Activated CD8-positive, alpha-beta memory T cell treated with anti-CD3 and anti-CD28 coated beads, Interleukin-2, amount 50 U/mL, for 1 hour (primary cell): Measurements from ENCODE around the gene TFRC.
"Not testable (repeated sequence)": the region's sequence is repeated elsewhere in the genome, so short reads cannot be mapped to it uniquely, and the experiment has no call there.

Experiments
- DNase-seq: peaks from one replicate; pipeline ENCODE4 v3.0.0-alpha.2; 2020; ENCODE audit errors: extremely low read depth

Gene TFRC

DNA sequence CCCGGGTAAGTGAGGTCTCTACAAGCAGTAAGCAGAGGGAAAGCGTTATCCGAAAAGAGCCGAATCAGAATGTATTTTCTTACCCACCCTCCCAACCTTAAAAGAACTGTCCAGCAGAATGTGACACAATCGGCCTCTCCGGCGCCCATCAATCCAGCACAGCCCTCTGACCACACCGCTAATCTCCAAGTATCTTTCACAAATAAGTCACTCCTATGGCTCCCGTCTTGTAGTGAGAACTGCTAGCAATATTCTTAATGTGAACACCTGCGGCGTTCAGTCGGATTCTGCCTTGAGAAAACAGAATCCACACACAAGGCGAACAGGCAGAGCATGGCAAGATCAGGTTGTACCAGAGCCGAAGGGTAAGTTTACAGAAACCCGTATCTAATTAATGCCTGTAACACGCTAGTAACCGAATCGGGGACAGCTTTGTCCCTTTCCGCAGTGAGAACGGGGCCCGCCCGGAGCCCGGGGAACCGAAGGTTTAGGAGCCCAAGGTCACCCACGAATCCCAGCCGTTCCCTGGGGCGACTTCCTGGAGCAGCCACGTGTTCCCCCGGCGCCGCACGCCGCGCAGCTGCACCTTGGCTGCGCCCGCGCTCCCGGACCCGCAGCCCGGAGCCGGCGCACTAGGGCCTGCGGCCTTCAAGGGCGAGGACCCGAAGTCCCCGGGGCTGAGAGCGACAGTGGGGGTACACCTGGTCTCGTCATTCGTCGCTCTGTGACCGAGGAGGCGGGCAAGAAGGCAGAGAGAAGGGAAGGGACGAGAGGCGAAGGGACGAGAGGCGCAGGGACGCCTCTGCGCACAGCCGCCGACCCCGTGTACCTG lies 672 bp downstream of the TFRC start:
- no peak for DNase-seq

DNA sequence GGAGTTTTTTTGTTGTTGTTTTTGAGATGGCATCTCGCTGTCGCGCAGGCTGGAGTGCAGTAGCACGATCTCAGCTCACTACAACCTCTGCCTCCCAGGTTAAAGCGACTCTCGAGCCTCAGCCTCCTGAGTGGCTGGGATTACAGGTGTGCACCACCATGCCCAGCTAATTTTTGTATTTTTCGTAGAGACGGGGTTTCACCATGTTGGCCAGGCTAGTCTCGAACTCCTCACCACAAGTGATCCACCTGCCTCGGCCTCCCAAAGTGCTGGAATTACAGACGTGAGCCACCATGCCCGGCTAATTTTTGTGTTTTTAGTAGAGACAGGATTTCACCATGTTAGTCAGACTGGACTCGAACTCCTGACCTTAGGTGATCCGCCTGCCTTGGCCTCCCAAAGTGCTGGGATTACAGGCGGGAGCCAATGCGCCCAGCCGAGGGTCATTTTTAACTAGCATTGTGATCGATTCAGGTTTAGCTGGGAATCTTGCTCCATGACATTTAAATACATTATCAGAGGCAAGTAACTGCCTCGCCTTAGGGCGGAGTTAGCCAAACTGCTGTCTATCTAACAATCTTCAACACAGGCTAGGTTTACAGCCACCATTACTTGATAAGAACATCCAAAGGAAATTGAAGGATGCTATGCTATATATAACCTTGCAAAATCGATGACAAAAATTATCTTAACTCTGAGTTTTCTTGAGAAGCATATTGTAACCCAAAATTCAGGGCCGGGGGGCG lies 1.6 kb downstream of the TFRC start:
- not testable (repeated sequence) for DNase-seq

DNA sequence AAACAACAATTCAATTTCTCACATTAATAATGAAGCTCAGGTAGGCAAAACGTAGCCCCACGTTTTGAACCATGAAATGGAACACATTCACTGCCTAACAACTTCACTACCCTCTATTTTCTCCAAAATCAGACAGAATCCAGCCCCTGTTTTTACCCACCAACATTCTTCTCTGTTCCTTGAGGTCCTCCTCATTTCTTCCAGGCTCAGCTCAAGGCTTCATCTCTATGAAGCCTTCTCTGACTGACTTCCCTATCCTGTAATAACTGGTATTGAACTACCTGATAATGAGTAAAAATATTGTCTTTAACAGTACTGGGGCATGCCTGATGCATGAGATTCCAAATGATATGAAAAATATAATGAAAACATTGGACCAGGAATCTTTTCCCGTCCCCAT lies 2.2 kb downstream of the TFRC start:
- DNase-seq = no peak

DNA sequence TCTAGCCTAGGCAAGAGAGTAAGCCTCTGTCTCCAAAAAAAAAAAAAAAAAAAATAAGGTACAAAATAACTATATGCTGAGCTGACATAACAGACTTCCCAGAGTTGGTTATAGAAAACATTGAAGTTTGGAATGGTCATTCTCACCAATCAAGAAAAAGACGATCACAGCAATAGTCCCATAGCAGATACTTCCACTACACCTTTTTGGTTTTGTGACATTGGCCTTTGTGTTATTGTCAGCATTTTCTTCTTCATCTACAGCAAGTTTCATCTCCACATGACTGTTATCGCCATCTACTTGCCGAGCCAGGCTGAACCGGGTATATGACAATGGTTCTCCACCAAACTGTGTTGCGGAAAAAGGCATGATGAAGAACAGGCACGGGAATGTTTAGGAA lies 6.9 kb downstream of the TFRC start:
- no peak for DNase-seq

DNA sequence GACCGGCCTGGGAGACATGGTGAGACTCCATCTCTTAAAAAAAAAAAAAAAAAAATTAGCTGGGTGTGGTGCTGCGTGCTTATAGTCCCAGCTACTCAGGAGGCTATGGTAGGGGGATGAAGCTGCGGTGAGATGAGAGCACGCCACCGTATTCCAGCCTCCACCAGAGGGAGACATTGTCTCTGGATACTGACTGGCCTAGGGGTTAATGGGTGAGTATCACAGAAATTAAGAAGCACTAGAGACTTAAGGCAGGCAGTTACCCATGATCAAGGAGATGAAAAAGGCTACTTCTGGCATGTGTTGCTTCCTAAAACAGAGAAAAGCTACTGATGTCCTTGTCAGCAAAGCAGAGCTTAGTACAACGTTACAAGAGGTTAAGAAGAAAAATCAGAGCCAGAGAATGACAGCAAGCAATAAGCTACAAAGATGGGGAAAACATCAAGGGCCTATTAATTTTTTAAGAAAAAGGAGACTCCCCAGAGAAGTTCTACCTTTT lies 8.6 kb downstream of the TFRC start:
- peak; percentile 36 for DNase-seq

DNA sequence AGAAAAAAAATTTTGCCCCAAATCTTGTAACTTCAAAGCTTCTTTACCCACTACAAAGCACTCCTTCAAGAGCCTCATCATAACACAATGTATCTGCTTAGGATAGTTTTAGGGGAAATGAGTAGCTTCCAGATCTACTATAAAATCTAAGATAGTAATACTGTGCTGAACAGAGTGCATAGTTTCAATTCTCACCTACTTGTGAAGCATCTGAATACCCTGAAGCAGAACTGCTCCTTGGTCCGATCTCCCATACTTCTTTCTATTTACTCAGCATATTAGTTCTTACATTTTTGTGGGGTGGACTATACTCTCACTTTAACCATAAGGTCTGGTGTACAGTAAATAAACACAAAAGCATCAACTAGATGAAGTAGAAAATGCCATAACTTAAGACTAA lies 9.6 kb downstream of the TFRC start:
- no peak for DNase-seq

DNA sequence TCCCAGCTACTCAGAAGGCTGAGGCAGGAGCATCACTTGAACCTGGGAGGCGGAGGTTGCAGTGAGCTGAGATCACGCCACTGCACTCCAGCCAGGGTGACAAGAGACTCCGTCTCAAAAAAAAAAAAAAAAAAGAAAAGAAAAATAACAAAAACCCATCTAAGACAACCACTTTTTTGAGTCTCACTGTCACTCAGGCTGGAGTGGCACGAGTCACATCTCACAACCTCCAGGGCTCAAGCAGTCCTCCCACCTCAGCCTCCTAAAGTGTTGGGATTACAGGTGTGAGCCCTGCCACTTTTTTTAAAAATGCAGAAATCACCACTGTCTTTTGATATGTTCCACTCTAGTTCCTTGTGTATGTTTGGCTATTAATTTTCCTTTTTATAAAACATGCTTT lies 13.1 kb downstream of the TFRC start:
- not testable (repeated sequence) for DNase-seq

DNA sequence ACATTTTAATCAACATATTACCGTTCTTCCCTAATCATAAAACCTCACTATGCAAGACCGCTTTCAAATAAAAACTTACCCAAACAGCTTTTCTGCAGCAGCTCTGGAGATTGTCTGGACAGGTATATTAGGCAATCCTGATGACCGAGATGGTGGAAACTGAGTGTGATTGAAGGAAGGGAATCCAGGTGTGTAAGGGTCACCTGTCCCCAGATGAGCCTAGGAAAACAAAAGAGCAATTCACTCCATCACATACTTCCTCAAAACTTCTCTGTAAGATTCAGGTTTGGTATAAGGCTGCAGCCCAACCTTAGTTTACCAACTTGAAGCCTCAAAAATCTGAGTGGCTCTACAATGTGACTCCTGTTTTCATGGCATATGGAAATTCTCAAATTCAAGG lies 14.5 kb downstream of the TFRC start:
- no peak for DNase-seq

DNA sequence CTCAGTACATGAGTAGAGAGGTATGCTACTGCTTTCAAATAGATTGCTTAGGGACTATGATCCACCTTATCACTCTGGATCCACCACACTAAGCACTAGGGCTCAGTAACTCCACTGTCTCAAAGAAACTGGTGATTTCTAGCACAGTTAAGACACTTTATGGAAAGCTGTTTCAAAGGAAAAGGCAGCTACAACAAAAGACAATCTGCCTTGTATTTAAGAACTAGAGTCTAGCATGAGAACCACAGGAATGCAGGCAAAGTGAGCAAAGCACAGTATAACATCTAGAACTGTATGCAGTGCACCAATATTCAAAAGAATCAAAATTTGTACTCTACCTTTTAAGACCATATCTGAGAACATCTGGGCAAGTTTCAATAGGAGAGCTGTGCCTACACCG lies 17.9 kb downstream of the TFRC start:
- no peak for DNase-seq

DNA sequence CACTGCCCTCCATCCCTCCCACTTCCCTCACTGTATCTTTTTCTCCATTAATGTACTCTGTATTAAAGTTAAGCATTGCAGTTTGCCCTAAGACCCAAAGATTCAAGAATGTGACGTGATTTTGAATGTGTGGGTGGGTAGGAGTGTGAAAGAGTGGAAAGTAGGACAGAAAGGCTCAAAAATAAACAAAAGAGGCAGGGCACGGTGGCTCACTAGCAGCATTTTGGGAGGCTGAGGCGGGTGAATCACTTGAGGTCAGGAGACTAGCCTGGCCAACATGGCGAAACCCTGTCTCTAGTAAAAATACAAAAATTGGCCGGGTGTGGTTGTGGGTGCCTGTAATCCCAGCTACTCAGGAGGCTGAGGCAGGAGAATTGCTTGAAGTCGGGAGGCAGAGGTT lies 18.4 kb downstream of the TFRC start:
- no peak for DNase-seq

DNA sequence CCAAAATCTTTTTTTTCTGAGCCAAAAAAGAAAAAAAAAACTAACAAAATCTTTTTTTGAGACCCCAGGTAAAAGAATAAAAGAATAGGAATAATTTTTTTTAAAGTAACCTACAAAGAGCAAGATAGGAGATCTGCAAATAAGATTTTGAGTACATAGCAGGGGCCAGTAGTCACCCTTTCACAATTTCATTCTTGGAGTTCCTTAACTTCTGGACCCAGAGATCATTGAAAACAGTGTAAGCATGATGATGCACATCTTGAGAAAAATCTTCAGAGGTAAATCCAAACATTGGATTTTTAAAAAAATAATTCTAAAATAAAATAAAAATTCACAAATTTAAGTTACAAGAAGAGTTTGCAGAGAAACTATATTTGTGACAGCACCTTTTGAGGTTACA lies 18.8 kb downstream of the TFRC start:
- DNase-seq = no peak

DNA sequence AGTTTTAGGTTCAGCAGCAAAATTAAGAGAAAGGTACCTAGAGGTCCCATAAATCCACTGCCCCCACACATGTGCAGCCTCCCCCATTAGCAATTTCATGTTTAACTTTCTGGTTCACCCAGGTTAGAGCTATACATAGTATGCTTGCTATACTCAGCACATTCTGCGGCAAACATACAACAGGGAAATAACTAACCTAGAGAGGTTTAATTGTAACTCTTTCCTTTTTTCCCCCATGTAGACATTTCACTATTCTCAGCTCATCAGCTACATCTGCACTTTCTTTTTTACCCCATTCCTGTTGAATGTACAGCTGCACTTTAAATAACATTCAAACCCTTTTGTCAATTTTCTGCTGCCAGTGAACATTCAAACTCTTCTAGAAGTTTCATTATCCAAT lies 21.1 kb downstream of the TFRC start:
- no peak for DNase-seq

DNA sequence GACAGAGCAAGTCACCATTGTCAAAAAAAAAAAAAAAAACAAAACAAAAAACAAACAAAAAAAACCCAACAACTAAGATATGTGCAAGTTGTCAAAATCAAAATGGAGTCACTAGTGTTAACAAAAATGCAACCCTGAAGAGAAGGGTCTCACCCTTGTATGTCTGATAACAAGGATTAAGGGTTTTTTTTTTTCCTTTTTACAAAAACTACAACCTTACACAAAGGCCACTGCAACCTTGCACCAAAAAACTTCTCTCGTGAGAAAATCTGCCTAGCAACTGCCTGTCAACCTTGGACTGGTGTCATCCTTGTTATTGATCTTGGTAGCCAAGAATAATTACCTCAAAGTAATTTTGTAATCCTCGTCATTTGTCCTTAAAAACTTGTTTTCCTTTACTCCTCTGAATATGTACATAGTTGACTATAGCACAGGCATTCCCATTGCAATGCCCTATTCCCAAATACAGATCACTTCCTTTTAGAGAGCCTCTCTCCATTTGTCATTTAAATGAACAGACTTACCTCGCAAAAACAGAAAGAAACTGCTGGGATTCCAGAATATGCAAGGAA lies 24.0 kb downstream of the TFRC start:
- DNase-seq = no peak

DNA sequence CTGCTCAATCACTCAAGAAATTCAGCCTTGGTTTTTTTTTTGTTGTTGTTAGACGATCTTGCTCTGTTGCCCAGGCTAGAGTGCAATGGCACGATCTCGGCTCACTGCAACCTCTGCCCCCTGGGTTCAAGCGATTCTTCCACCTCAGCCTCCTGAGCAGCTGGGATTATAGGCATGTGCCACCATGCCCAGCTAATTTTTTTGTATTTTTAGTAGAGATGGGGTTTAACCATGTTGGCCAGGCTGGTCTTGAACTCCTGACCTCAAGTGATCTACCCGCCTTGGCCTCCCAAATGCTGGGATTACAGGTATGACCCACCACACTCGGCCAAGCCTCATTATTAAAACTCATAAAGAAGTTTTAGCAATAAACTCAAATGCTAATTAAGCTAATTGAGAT lies 25.5 kb downstream of the TFRC start:
- DNase-seq = not testable (repeated sequence)

DNA sequence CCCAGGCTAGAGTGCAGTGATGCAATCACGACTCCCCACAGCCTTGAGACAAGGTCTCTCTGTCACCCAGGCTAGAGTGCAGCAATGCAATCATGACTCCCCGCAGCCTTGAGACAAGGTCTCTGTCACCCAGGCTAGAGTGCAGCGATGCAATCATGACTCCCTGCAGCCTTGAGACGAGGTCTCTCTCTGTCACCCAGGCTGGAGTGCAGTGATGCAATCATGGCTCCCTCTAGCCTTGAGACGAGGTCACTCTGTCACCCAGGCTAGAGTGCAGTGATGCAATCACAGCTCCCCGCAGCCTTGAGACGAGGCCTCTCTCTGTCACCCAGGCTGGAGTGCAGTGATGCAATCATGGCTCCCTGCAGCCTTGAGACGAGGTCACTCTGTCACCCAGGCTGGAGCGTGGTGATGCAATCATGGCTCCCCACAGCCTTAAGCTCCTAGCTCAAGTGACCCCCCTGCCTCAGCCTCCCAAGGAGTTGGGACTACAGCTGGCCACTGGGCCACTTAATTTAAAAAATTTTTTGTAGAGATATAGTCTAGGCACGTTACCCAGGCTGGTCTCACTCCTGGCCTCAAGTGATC lies 26.1 kb downstream of the TFRC start:
- DNase-seq = no peak

DNA sequence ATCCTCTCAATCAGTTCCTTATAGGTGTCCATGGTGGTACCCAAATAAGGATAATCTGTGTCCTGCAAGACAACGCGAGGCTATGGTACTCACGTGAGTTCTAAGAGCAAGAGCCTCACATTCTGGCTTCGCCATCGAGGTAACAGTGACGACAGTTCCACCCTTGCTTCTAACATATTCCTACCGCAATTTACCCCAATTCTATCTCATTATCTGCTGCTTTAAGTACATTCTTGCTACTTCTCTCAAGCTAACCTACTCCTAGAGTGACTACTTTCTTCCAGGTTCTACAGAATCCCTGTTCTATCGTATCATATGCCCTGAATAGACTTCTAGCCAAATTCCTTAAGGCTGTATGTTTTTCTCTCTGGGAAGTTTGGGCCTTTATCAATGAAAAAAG lies 26.6 kb downstream of the TFRC start:
- DNase-seq = no peak

DNA sequence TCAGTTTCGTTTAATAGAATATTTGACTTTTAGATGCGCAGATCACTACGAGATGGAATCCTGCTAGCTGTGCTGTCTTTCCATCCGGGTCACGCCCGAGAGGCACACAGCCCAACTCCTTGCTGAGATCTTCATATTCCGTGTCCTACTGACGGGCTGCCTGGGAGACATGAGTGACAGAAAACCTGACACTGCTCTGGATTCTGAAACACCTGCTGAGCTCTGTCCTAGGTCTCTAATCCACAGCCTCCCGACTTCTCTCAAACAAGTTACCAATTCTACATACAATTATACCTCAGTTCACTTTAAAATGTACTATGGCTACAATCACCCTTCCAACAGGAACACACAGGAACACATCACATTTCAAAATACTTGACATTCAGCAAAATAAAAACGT lies 27.2 kb downstream of the TFRC start:
- no peak for DNase-seq

DNA sequence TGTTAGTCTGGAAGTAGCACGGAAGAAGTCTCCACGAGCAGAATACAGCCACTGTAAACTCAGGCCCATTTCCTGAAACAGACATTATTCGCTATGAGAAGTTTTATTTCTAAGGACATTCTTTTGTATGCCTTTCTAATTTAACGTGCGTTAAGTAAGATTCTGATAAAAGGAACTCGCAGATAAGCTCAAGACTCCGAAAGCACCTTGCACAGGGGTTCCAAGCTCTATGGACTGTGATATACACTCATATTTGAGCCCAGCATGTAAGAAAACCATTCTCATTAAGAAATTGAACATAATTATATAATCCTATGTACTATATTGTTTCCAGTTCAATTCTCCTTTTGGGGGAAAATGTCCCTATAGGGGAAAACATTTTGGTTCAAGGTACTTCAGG lies 28.4 kb downstream of the TFRC start:
- DNase-seq = no peak

DNA sequence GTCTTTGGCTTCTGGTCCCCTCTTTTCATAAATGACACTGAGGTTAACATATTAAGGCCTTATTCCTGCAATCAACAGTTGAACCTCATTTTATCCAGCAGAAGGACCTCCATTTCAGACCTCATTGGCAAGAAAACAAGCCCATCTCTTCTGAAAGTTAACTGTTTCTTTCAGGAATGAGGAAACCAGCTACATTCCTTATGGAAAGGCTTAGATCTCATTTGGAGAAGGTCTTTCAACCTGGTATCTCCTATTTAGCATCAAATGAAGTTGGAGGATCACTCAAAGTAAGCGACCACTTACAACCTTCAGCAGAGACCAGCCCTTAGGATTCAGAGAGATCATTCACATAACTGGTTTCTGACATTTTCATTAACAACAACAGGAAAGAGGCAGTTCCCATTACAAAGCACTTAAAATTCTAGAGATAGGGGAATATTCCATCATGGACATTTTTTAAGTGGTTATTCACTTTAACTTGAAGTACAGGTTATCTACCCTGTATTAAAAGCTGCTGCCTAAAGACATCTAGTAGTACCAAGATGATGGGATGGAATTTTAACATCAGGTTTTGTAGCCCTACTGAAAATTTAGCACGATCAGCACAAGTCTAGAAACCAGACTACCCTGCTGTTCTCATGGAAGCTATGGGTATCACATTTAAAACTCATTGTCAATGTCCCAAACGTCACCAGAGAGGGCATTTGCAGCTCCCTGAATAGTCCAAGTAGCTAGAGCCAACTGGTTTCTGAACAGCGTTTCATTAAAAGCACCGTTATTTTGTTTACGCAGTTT lies 30.4 kb downstream of the TFRC start:
- DNase-seq = no peak

DNA sequence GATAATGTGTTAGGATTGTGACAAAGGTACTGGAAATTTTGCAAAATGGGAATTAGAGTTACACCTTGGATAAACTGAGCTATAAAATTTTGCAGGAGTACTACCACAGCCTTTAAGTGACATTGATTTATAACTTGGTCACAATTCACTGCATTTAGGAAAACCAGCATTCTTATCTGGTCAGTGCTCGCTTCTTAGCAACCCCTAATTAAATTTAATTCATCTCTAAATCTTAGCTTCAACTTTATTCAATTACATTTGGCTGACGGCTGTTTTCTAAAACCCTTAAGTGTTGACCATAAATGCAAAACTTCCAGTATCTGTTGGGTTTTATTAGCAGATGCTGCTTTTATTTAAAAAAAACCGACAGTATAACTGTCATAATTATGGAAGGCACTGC lies 31.3 kb downstream of the TFRC start:
- no peak for DNase-seq

DNA sequence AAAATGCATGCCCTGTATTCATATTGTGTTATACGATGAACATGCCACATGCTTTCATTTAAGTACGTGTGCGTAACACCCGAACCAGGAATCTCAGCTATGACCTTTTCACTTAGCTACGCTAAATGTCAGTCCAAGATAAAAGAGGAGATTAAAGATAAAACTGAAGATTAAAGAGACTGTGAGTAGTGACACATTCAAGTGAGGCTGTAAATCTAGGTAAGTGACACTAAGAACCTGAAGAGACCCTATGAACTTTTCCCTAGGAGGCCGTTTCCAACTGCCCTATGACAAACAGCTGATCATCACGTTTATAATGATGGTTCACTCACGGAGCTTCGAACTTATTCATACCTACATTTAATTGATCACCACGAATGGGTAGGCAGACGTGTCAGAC lies 32.2 kb downstream of the TFRC start:
- no peak for DNase-seq
